Anterior cingulate cortex (tissue), 58 donors: ENCODE measurements around the gene CRTAC1.

ENCODE experiments used
- DNase-seq, 58 donors: peaks; one replicate each; lab custom pipeline; 2025; lab: John Stamatoyannopoulos, UW

Gene CRTAC1

DNA sequence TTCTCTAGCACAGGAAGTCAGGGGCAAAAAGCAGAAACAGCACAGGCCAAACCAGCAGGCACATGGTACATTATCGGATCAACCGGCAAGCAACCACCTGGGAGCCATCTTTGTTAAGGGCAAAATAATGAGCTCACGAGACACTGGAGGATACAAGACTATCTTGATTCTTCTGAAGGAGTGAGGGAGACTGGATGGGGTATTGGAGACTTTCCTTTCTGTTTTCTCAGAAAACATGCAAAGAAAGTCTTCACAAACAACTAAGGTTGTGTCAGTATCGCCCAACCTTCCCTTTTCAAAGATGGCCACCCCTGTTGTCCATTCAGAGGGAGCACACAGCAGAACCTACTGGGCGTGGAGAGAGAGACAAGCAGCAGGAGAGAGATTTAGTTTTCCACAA is 151.2 kb downstream of the CRTAC1 start:
- DNase-seq, result no peak

DNA sequence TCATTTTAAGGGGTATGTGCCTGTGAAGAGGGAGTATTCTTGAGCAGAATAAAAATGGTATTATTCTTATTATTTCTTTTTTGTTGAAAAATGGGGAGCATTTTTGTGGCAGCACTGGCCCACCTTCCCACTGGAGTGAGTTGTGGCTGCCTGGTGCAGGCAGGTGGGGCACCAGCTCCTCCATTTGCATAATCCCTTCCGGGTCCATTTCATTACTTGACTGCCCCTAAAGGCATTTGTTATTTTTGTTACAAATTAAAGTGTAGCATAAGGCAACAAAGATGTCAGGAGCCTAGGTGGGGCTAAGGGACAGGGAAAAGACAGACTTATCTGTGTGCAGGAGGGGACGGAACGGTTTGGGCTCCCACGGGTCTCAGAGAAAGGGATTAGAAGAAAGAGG is 154.0 kb downstream of the CRTAC1 start:
- DNase-seq, result no peak

DNA sequence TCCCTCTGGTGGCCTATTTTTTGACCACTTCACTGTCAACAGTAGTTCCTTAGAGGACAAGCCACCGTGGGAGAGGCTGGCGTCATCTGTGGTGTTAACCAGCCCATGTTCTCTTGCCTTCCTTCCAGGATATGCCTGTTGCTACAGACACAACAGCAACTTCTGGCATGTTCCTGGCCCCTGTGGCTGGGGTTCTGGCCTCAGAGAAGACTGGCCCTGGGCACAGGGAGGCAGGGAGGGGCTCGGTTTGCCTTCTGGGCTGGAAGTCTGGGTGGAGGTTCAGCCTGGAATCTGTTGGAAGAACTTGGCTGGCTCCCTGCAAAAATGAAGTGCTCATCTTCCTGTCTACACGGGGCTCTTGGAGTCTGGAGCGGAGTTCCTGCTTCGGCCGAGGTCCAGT is 155.0 kb downstream of the CRTAC1 start:
- peak in 8 of 58 donors; percentile 13 to 38 (median 26) for DNase-seq

DNA sequence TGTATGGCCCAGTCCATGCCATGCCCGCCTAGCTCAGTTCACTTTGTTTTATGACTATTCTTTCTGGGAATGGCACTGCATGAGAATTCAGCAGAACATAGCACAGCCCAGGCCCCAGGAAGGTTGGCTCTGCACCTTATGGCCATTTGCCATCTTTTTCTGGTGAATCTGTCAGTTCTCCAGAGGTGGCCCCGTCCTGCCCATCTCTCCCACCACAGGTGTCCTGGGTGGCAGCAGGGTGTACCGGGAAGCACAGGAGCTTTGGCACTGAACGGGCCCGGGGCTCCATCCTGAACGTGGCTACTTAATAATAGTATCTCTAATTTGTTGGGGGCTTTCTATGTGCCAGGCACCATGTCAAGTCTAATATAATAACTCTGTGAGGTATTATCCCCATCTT is 156.1 kb downstream of the CRTAC1 start:
- no peak for DNase-seq

DNA sequence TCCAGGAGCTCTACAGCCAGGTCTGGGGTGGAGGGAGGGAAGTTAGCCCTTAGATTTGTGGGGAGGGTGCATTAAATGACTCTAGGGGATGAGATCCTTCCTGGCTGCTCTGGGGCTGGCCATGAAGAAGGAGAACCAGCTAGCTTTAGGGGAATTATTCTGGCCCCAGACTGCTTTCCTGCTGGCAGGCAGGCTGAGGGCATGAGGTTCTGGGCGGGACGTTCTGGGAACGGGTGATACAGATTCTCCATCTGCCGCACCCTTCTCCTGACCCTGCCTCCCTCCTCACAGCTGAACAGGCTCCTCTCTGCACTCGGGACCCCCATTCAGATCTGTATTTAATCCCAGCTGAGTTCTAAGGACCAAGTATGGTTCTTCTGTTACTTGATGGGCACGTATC is 156.9 kb downstream of the CRTAC1 start:
- DNase-seq, result no peak

DNA sequence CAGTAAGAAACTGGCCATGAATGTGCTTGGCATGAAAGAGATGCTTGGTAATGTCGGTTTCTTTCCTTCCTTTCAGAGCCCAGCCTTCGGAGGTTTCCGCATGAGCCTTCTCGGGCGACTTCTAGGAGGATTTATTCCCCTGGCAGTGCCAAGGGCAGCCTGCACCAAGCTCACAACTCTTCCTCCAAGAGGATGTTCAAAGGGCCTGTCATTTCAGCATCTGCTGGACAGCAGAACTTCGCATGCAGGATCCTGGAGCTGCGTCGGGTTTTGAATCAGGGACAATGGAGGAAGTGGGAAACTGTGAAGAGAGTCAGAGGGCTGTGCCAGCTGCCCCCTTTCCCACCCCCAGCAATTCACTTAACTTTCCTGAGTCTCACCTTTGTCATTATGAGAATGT is 159.4 kb downstream of the CRTAC1 start:
- DNase-seq, result no peak

DNA sequence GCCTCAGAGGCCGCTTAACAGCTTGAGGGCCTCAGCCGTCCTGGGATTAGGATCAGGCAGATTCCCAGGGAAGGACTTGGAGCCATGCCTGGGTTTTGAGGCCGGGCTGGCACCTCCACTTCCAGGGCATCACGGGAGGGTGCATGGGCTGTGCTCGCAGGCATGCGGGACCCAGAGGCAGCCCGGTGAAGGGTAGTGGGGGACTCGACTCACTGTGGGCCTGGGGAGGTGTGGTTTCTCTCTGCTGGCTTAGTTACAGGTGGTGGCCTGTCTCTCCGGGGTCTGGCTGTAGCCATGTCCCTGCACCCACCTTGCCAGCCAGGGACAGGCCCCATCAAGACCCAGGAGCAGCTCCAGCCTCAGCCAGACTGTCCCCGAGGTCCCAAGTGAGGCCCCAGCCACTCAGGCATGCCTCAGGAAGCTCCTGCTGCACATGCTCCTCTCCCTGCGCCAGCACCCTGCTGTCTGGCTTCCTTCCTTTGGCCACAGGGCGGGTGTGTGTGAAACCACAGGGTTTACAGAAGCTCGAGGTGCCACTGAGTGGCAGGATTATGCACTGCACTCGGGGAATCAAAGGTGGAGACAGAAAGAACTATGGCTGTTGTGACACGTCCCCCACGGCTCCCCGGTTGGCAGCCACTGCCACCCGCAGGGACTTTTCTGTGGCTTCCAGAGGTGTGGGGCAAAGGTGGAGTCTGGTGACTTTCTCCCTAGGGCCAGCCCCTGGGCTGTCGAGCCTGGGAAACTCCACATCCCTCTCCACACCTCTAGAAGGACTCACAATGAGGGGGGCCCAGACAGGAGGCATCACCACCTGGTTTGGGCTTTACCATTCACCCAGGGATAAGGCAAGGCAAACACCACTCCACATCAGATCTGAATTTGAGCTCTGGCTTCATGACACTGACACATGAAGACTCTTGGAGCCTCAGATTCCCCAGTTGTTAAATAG is 161.1 kb downstream of the CRTAC1 start:
- DNase-seq, result peak in 55 of 58 donors; percentile 12 to 92 (median 73)

DNA sequence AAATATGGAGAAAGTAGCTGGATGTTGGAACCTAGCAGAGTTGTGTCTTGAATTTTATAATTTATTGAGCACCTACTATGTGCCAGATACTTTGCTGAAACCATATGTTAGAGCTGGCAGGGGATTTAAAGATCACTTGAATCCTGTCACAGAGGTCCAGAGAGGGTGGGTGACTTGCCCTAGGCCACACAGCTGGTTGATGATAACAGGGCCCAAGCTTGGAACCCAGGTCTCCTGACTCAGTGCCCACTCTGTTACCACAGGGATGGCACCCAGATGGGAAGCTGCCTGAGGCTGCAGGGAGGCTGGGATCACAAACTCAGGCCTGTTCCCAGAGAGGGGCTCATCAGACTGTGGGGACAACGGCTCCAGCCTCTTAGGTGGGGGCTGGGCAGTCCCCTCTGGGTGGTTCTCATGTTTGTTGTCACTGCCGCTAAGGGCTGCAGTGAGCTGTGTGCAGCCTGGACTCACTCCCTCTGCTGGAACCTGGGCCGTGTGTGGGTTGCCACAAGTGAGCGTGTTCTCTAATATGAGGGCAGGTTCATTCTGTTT is 162.2 kb downstream of the CRTAC1 start:
- no peak for DNase-seq

DNA sequence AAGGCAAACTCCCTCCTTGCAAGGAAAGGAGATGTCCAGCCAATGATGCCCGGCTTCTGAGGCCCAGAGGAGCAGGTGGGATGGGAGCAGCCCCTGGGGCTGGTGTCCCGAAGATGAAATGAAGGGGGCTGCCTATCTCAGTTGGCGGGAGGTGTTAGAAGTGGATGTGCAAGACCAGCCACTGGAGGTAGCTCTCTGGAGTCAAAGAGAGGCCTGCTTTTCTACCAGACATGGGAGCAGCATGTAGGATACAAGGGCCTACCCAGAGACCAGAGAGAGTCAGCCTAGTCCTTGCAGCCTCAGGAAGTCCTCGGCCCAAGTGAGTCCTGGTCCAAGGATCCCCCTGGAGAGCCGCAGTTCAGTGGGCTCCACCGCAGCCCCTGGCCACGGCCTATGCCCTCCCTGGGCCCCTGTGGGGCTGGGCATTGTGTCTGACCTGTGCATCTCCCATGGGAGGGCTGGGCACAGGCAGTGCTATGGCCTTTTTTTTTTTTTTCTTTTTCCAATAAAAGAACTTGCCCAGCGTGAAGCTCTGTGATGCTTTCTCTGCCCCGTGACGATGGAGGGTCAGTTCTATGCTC is 163.1 kb downstream of the CRTAC1 start:
- no peak for DNase-seq

DNA sequence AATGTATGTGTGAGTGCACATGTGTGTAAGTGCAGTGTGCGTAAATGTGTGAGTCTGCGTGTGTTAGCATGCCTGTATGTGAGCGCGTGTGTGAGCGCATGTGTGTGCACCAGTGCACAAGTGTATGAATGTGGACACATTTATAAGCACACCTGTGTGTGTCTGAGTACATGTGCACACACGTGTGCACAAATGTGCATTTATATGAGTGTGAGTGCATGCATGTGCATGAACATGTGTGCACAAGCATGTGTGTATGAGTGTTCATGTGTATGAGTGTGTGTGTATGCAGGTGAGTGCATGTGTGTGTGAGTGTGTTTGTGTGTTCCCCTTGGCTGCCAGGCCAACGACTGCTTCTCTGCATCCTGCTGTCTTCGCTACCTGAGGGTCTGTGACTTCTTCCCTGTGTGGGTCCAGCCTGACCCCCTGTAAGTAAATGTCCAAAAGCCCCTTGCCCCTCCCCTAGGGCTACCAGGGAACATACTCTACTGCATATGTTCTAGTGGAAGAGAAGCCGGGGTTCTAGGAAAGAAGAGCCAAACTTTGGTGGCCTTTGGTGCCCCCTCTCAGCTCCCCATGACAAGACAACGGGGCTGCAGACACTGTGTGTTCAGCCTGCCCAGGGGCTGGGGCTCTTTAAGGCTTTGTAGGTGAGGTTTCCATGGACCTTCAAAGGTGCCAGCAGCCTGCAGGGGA is 163.7 kb downstream of the CRTAC1 start:
- DNase-seq, result no peak

DNA sequence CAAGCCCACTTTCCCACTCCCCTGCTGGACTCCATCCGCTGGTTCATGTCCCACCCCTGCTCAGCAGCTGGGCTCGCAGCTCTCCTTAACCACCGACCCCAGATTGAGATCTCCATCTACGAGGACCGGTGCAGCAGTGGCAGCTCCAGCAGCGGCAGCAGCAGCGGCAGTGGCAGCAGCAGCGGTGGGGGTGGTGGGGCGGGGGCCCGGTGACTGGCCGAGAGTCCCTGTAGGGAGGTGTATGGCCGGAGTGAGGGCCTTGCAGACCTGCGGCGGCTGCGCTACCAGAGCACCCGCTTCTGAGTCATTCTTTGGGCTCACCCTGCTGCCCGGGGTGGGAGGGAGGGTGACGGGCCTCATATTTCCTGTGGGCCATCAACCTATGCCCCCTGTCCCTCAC is 164.9 kb downstream of the CRTAC1 start:
- no peak for DNase-seq

DNA sequence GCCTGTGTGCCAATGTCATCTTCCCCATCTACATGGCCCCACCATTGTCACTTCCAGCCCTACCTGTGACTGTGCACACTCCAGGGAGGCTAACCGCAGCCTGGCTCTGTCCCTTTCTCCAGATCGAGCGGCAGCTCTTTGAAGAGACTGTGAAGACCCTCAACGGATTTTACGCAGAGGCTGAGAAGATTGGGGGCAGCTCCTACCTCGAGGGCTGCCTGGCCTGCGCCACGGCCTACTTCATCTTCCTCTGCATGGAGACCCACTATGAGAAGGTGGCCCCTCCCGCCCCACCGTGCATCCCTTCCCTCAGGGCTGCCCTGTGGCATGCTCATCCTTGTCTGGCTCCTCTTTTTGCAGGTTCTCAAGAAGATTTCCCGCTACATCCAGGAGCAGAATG is 166.6 kb downstream of the CRTAC1 start:
- DNase-seq, result no peak

DNA sequence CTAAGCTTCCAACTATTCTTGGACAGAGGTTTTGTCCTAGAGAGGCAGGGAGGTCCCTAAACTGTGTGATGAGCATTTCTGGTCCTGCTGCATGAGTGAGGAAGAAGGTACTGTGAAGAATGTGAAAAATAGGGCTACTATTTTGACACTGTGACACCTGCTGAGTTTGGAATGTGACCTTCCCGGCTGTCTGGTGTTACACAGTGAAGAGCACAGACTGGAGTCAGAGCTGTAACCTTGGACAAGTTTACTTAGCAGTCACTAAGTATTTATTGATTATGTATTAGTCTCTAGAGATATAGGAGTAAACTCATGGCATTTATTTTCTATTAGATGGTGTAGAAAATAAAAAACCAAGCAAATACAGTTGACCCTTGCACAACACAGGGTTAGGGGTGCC is 168.5 kb downstream of the CRTAC1 start:
- no peak for DNase-seq

DNA sequence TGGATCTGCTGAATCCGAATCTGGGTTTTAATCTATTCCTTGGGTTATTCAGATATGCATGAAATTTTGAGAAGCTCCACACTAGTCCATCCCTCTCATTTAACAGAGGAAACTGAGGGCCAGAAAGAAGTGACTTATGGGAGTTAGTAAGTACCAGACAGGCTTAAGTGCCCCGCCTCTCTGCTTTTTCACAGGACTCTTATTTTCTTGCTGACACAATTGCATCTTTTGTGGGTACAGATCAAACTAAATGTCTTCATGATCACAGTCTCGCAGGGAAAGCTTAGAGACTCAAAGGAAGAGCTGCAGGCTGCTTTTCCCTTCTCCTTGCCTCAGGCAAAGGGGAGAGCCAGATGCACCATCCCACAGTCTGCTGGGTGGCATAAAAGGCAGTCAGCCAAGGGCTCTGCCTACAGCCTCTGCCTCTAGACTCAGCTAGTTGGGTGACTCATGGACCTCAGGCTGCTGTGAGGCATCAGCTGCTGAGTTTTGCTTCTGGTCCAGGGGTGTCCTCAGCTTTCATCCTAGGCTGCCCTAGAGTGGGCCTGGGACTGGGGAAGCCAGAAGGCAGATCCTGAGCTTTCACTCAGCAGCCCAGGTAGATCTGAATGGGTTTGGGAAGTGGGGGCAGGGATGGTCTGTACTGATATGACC is 169.2 kb downstream of the CRTAC1 start:
- DNase-seq, result peak in 33 of 58 donors; percentile 19 to 81 (median 48)

DNA sequence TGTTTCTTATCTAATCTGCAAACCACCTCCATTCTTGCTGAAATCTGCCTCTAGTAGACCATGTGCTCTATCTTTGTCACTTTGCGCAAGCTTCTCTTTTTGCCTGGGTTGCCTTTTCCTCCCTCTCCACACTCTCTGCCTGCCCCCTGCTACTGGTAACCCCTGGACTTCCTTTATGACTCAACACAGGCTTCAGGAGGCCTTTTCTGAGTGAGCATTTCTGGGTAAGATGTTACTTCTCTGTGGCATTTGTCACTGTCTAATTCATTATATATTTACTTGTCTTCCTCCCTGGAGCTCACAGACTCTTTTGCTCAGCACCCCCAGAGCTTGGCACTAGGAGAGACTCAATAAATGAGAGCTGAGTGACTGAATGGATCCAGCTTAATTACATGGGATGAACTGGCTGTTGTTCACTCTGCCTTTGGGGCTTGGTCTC is 172.4 kb downstream of the CRTAC1 start:
- peak in 8 of 58 donors; percentile 6 to 23 (median 17) for DNase-seq

DNA sequence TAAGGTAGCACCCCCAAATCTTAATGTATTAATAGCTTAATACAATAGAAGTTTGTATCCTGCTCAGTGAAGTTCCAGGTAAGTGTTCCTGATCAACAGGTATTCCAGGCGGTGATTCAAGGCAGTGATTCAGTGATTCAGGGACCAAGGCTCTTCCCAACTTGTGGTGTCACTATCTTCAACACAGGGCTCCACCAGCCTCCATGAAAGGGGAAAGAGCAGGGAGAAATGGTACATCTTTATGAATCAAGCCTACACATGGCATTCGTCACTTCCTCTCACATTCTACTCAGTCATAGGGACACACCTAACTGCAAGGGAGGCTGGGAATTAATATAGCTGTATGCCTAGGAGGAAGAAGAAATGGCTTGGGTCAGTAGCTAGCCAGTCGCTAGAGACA is 175.7 kb downstream of the CRTAC1 start:
- no peak for DNase-seq

DNA sequence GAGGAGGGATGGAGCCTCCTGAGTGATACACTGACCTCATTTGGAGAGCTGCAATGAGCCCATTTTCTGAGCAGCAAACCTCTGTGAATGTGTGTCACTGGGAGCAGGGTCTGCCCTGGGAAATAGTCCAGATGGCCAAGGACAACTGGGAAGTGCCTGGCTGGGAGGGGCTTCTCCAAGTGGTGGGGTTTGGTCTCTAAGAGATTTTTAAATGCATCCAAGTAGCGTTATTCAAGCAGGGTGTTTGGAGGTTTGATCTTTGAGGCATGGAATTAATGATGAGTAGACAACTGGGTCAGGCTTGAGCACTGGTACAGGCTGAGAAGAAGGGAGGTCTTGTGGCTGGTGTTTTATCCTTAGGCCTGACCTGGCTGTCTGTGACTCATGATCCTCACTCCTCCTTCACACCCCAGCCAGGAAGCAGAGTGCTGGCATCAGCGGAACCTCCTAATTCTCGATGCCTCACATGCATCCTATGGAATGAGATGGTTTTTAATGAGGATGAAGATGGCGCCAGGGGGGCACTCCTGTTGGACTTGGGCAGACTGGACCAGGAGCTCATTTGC is 177.5 kb downstream of the CRTAC1 start:
- peak in 17 of 58 donors; percentile 14 to 65 (median 34) for DNase-seq

DNA sequence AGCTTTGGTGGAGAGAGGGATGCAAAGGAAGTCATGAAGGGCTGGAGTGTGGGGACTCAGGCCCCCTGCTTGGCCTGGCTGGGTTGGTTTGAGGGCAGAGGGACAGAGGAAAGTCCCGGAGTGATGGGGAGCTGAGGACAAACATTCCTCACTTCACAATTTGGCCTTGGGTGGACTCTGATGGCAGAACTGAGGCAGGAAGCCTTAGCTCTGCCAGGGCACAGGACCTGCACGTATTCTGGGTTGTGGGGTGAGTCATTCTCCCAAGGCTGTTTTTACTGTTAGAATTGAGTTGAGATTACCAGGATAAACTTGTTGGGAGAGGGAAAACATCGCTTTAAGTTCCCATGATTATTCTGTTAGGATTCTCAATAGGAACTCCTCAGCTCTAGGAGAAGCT is 178.1 kb downstream of the CRTAC1 start:
- no peak for DNase-seq

DNA sequence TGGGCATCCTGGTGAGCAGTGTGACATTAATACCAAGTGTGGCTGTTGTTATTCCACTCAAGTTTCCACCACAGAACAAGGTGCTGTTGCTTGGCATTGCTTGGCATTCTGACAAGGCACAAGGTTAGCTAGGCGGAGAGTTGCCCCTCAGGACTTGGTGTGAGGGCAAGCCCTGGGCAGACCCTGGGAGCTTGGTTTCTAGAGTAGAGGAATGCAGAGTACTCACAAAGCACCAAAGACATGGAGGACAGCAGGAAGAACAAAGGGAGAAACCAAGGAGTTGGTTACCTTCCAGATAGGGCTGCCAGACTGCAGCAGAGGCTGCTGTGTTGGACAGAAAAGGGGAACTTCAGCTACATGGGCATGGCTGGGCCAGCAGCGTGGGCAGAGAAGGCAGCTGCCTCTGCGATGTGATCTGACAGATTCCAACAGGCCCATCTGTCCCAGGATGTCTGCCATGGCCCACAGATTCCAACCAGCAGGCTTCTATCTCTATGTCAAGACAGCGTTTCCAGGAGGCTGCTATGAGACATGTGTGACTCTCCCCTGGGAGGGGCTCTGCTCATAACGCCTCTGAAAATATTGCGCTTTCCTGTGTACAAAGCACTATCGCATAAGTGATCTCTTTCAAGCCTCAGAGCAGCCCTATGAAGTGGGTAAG is 178.9 kb downstream of the CRTAC1 start:
- peak in 48 of 58 donors; percentile 16 to 93 (median 68) for DNase-seq
